GM19372 (cell line): ENCODE results near the gene STXBP1.
"Not testable (repeated sequence)": the region's sequence is repeated elsewhere in the genome, so short reads cannot be mapped to it uniquely, and the experiment has no call there.

Source experiments
- ATAC-seq: cut with Tn5 transposase; IDR thresholded peaks from one replicate; pipeline ENCODE4 v1.9.1; 2021; ENCODE audit warnings: mild to moderate bottlenecking, low read depth, moderate library complexity; ENCODE audit not compliant: unreplicated experiment

Gene STXBP1

DNA sequence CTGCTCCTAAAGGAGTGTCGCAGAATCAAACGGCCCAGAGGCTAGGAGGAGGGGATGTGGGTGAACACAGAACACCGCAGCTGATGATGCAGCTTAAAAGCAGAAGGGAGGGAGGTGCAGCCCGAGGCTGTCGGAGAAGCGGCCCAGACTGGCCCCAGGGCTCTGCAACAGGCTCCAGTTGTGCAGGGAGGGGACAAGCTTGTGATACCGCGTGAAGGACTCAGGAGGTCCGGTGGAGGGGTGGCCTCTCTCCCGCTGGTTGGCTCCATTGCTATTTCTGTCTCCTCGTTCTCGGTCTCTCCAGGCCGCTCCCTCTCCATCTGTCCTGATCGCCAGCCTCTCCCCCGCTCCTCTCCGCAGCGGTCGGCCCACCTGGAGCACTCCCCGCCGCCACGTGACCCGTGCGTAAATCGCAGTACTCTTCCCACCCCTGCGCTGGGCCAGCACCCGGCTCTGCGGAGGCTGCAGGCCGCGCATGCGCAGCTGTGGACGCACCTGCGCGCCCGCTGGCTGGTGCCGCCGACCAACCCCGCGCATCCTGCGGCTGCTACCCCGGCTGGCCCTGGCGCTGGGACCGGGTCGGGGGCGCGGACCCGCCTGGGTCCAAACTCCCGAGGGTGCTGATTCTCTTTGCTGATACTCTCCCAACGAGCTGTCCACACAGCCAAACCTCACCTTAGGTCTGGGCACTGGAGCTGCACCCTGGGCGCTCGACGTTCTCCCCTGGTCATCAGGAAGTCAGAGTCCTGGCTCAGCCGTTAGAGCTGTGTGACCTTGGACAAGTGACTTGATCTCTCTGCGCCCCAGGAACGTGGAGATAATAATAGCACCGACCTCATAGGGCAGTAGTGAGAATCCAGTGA lies 3.7 kb upstream of the STXBP1 start:
- ATAC-seq, result no peak

DNA sequence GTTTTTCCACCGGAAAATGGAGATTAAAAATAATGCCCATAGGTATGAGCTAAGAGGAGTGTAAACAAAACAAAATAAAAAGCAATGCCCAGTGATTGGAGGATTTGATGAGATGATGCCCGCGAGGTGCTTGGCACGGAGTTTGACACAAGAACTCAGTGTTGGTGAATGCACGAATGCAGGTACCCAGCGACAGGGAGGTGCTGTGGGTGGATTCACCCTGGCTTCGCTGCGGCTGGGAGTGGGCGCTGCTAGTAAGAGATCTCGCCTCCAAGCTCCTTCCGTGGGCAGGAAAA lies 526 bp upstream of the STXBP1 start:
- ATAC-seq, result peak; percentile 8

GRCh38 chr9:127612939-127613582 lies 984 bp downstream of the STXBP1 start:
- no peak for ATAC-seq

DNA sequence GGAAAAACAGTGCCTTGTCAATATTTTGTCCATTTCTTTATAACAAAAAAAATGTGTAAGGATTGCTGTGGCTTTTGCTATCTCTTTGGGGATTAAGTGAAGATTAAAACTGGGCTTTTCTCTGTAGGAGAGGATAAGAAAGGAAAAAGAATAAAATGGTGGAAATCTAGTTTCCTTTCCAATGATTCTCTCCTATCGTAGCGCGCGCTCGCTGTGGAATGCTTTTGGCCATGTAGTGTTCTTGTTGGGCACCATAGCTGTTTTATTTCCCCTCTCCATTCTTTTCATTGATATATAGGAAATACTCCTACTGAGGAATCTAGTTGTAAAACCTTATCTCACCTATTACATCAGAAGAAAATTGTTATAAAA lies 1.5 kb downstream of the STXBP1 start:
- no peak for ATAC-seq

DNA sequence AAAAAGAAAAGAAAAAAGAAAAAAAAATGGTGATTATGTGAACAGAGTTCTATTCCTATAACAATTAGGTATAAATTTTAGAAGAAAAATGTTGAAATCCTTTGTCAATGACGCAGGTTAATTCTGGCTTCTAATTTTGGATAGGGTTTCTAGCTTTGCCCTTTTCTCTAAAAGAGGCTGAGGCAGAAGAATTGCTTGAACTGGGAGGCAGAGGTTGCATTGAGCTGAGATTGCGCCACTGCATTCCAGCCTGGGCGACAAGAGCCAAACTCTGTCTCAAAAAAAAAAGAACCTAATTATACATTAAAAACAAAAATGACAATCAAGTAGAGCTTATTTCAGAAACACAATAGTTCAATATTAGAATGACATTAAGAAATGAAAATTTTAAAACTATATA lies 2.9 kb downstream of the STXBP1 start:
- no peak for ATAC-seq

GRCh38 chr9:127621339-127621970 lies 9.4 kb downstream of the STXBP1 start:
- ATAC-seq, result not testable (repeated sequence)

GRCh38 chr9:127626752-127627493 lies 14.8 kb downstream of the STXBP1 start:
- no peak for ATAC-seq

DNA sequence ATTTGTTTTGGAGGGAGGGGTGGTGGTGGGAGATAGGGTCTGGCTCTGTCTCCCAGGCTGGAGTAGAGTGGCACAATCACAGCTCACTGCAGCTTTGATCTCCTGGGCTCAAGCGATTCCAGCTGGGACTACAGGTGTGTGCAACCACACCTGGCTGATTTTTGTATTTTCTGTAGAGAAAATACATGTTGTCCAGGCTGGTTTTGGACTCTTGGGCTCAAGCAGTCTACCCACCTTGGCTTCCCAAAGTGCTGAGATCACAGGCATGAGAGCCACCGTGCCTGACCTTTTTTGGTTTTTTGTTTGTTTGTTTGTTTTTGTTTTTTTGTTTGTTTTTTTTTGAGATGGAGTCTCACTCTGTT lies 15.4 kb downstream of the STXBP1 start:
- ATAC-seq, result no peak

- no peak for ATAC-seq
Observed at GRCh38 chr9:127628758-127629467, 16.8 kb downstream of the STXBP1 start.

DNA sequence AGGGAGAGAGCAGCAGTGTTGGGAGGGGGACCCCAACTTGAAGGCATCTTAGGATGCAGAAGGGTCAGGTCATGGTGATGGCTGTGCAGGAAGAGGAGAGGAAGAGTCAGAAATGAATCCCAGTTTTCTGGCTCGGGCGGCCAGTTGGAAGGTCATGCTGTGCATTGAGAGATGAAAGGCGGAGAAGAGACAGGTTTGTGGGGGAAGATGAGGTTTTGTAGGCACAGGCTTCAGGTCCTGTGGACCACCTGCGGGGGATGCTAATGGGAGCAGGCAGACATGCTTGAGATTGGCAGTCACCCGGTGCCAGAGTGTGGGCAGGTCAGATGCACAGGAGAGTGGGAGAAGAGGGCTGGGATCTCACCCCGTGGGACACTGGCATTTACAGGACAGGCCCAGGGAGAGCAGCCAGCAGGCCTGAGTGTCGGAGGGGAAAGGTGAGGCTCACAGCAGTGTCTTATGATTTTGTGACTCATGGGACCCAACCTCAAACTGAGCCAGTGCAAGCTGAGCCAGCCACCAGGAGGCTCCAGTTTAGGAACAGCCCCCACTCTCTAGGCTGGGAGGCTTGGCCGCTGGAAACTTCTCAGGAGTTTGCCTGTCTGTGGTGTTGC lies 17.5 kb downstream of the STXBP1 start:
- ATAC-seq, result no peak

- no peak for ATAC-seq
Observed at GRCh38 chr9:127633216-127633862, 21.3 kb downstream of the STXBP1 start.

DNA sequence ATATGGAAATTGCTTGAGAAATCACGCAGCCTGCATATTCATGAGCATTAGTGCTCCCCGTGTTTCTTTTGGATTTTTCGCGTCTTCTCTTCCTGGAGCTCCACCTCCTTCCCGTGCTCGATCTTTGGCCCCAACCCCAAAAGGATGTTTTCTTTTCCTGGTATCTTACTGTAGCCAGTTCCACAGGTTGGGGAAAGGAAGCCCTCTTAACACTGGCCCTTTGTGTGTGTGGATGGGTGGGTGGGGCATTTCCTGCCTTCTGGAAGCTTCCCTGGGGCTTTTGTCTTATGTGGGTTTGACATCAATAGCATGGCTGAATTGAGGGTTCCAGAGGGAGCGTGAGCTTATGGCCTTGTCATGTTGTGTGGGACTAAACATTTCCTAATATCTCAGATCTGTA lies 21.9 kb downstream of the STXBP1 start:
- ATAC-seq, result no peak

- ATAC-seq, result no peak
Observed at GRCh38 chr9:127634698-127635097, 22.6 kb downstream of the STXBP1 start.

DNA sequence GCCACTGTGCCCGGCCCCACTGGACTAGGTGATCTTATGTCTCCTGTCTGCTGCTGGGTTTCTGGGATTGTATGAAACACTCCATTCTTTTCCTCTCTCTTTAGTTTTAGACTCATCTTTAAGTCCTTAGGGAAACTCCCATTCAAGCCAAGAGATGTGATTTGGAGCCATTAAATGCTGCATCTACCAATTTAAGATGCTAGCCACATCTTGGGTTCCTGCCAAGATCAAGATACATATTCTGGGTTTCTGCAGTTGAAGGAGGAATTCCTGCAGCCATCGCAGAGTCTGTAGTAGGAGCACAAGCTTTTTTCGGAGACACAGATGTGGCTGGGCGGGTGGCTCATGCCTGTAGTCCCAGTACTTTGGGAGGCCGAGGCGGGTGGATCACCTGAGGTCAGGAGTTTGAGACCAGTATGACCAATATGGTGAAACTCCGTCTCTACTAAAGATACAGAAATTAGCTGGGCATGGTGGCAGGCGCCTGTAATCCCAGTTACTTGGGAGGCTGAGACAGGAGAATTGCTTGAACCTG lies 23.2 kb downstream of the STXBP1 start:
- ATAC-seq, result no peak

- ATAC-seq, result no peak
Observed at GRCh38 chr9:127637322-127637847, 25.3 kb downstream of the STXBP1 start.

DNA sequence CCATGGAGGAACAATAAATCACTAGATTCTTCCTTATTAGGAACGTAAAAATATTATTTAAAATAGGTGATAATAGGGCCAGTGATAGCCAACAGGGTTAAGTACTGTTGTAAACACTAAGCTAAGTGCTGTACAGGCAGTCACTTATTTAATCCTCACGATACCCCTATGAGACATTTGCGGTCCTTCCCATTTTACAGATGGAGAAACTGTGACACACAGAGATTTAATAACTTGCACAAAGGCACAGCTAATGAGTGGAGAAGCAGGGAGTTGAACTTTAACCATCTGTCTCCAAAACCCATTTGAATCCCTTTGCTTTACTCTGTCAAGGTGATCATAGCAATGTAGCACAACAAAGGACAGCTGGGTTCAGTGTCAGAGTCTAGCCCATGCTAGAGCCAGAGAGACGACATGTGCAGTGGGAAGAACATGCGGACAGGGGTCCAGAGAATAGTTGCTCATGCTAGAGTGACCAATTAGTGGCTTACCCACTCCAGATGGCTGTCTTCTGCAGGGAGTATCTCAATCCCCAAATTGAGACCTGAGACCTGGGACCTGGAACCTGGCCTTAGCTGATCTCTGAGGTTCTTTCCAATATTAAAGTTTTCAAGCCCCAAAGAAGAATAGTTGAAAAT lies 28.9 kb downstream of the STXBP1 start:
- ATAC-seq, result no peak

- ATAC-seq, result no peak
Observed at GRCh38 chr9:127642082-127642740, 30.1 kb downstream of the STXBP1 start.

- no peak for ATAC-seq
Observed at GRCh38 chr9:127644146-127644827, 32.2 kb downstream of the STXBP1 start.
